ENCODE data around the gene LAD1.

Gene LAD1

DNA sequence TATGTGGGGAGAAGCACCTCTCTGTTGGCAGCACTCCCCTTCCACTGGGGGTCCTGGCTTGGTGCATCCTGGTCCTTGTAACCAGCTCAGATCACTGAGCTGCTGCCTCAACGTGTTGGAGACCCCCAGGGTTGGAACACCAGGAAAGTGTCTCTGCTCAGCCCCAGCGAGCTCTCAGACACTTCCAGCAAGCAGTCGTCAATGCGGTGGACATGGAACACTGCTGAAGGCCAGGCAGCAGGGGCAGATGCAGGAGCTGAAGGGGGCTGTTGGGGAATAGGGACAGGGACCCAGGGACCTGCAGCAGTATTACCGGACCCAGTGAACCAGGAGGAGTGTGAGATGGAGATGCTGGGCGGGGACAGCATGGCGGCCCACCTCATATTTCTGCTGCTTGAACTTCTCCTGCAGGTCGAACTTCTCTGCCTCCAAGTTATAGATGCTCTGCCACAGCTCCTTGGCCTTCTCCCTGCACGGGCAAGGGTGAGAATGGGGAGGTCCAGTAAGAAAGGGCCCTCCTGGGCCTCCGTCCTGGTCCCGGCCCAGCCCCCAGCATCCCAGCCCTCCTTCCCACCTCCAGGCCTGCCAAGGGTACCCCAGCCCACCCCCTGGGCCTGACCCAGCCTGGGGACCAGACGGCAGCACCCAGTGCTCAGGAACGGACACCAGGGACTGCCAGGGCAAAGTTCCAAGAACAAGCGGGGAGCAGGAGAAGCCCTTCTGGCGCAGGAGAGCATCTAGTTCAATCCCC lies 38.0 kb downstream of the LAD1 start:
- Histone ChIP-seq H3K36me3 (ENCODE audit: control insufficient read depth, insufficient read depth, low read length) (no peaks in the 10 kb centered on the region), H3K4me3 (replicated peaks; ENCODE audit: low read depth, low read length) (no peak overlapping the region), H3K27me3 (replicated peaks; ENCODE audit: control insufficient read depth, insufficient read depth, low read length) (peaks cover 3% of the 10 kb centered on the region)
- TF ChIP-seq, protein P1, sequence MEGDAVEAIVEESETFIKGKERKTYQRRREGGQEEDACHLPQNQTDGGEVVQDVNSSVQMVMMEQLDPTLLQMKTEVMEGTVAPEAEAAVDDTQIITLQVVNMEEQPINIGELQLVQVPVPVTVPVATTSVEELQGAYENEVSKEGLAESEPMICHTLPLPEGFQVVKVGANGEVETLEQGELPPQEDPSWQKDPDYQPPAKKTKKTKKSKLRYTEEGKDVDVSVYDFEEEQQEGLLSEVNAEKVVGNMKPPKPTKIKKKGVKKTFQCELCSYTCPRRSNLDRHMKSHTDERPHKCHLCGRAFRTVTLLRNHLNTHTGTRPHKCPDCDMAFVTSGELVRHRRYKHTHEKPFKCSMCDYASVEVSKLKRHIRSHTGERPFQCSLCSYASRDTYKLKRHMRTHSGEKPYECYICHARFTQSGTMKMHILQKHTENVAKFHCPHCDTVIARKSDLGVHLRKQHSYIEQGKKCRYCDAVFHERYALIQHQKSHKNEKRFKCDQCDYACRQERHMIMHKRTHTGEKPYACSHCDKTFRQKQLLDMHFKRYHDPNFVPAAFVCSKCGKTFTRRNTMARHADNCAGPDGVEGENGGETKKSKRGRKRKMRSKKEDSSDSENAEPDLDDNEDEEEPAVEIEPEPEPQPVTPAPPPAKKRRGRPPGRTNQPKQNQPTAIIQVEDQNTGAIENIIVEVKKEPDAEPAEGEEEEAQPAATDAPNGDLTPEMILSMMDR (IDR thresholded peaks at IDR 0.05; ENCODE audit: insufficient read depth, low read length, poor library complexity, severe bottlenecking), result no peak
- DNase-seq (ENCODE audit: extremely low read depth, insufficient read length), result no peak

DNA sequence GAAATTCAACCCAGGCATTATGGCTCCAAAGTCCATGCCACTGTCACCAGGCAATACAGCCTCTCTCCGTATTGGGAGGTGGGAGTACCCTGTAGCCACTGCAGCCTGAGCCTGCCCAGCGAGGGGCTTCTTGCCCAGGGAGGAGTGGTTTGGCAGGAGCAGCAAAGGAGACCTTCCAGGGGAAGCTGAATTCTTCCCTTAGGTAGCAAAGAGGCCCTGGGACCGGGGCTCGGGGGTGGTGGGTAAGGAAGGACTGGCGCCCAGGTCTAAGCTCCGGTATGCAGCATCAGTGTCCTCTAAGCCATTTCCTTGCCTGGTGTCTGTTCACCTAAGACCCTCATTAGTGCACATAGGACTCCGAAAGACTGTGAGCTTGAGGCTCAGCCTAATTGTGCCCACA lies 38.6 kb downstream of the LAD1 start:
- DNase-seq (ENCODE audit: extremely low read depth, insufficient read length), result no peak
- TF ChIP-seq, protein P1 (IDR thresholded peaks at IDR 0.05; ENCODE audit: insufficient read depth, low read length, poor library complexity, severe bottlenecking), result no peak
- Histone ChIP-seq H3K27me3 (replicated peaks; ENCODE audit: control insufficient read depth, insufficient read depth, low read length) (peaks cover 3% of the 10 kb centered on the region), H3K4me3 (replicated peaks; ENCODE audit: low read depth, low read length) (no peak overlapping the region), H3K36me3 (ENCODE audit: control insufficient read depth, insufficient read depth, low read length) (no peaks in the 10 kb centered on the region)

DNA sequence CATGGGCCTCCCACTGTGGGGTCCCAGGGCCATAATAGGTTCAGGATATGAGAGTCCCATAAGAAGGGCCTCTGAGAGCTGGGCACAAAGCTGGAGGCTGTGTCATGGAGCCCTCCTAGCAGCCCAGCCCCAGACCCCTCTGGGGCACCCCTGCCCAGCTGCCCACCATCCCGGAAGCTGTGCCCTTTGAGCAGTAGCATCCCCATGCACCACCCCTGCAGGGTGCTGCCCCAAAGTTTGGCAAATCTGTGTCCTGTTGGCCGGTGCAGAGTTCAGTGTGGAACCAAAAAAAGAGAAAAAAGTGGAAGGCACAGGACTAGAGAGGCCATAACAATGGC lies 39.3 kb downstream of the LAD1 start:
- Histone ChIP-seq H3K27me3 (replicated peaks; ENCODE audit: control insufficient read depth, insufficient read depth, low read length) (peaks cover 3% of the 10 kb centered on the region), H3K36me3 (ENCODE audit: control insufficient read depth, insufficient read depth, low read length) (no peaks in the 10 kb centered on the region), H3K4me3 (replicated peaks; ENCODE audit: low read depth, low read length) (no peak overlapping the region)
- no peak for DNase-seq (ENCODE audit: extremely low read depth, insufficient read length)
- TF ChIP-seq, protein P1 (IDR thresholded peaks at IDR 0.05; ENCODE audit: insufficient read depth, low read length, poor library complexity, severe bottlenecking), result no peak

DNA sequence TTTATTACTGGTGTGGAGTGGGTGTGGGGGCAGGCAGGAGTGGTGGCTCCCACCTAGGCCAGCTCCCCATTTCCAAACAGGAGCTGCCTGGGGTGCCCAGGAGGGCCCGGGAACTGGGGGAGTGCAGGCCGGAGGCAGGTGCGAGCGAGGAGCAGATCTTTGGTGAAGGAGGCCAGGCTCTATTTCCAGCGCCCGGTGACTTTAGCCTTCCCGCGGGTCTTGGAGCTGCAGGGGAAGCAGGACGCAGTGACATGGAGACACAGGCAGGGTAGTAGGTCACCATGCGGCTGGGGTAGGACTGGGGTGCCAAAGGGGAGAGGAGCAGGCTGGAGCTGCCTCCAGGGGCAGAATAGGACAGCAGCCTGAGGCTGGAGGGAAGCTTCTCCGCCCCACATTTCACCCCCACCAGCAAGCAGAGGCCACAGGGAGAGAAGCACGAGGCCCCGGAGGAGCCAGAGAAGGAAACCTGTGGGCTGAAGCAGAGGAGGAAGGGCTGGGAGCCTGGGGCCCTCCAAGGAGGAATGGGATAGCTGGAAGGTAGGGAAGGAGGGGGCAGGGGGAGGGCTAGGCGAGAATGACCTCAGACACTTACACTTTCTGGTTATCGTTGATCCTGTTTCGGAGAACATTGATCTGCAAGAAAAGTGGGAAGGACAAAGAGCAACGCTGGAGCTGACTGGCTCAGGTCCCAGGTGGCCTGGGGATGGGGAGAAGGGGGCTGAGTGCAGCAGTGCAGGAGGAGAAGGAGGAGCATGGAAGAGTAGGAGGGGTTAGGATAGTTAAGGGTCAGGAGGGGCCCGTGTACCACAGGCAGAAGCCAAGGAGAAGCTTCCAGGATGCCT lies 39.9 kb downstream of the LAD1 start:
- Histone ChIP-seq H3K36me3 (ENCODE audit: control insufficient read depth, insufficient read depth, low read length) (no peaks in the 10 kb centered on the region), H3K27me3 (replicated peaks; ENCODE audit: control insufficient read depth, insufficient read depth, low read length) (peaks cover 3% of the 10 kb centered on the region), H3K4me3 (replicated peaks; ENCODE audit: low read depth, low read length) (no peak overlapping the region)
- TF ChIP-seq, protein P1 (IDR thresholded peaks at IDR 0.05; ENCODE audit: insufficient read depth, low read length, poor library complexity, severe bottlenecking), result no peak
- DNase-seq (ENCODE audit: extremely low read depth, insufficient read length), result no peak

DNA sequence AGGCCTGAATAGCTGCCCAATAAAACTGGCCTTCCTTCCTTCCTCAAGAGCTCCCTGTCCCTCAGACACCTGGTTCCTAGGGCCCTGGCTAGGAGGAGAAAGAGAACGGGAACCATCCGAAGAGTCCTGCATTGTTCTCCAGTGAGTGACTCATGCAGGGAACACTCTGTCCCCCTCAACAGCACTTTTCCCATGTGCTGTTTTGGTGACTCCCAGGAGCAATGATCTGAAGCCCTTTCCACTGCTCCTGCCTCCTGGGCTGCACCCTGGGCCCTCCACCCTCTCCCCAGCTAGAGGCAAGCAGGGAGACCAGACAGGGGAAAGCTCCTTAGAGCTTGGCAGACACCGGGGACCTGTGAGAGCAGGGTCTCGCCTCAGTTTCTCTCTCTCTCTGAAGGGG lies 40.5 kb downstream of the LAD1 start:
- Histone ChIP-seq H3K4me3 (replicated peaks; ENCODE audit: low read depth, low read length) (no peak overlapping the region), H3K36me3 (ENCODE audit: control insufficient read depth, insufficient read depth, low read length) (no peaks in the 10 kb centered on the region), H3K27me3 (replicated peaks; ENCODE audit: control insufficient read depth, insufficient read depth, low read length) (peaks cover 3% of the 10 kb centered on the region)
- no peak for DNase-seq (ENCODE audit: extremely low read depth, insufficient read length)
- TF ChIP-seq, protein P1 (IDR thresholded peaks at IDR 0.05; ENCODE audit: insufficient read depth, low read length, poor library complexity, severe bottlenecking), result no peak

Measured in GM06990 (cell line).